H9 (cell line): ENCODE measurements around the gene SPRTN. TPM values are rescaled to one million over a fixed set of nuclear protein-coding genes. Genes with fewer than 3 reads are reported as not detected.

Experiments
- DNase-seq: peaks from one replicate; pipeline ENCODE4 v3.0.0-alpha.2; 2017
- H2AFZ ChIP-seq: one replicate; pipeline ENCODE4 v1.6.1; 2013; ENCODE audit warnings: mild to moderate bottlenecking, low read length, control low read depth, moderate library complexity
- H2AK5ac ChIP-seq: 2 replicates; pipeline ENCODE4 v1.6.1; 2013; ENCODE audit warnings: low read length, control low read depth, mixed read lengths; ENCODE audit not compliant: insufficient read length
- H2BK120ac ChIP-seq: one replicate; pipeline ENCODE4 v1.6.1; 2013; ENCODE audit warnings: low read depth, mild to moderate bottlenecking, low read length, control low read depth, inconsistent platforms; ENCODE audit not compliant: poor library complexity, severe bottlenecking
- H2BK12ac ChIP-seq: 2 replicates; pipeline ENCODE4 v1.6.1; 2013; ENCODE audit warnings: low read length, control low read depth, mixed read lengths, low read depth; ENCODE audit not compliant: insufficient read length
- H2BK15ac ChIP-seq: 2 replicates; pipeline ENCODE4 v1.6.1; 2013; ENCODE audit warnings: low read depth, low read length, control low read depth
- H2BK20ac ChIP-seq: one replicate; pipeline ENCODE4 v1.6.1; 2013; ENCODE audit warnings: low read depth, mild to moderate bottlenecking, low read length, control low read depth, inconsistent platforms; ENCODE audit not compliant: poor library complexity, severe bottlenecking
- H2BK5ac ChIP-seq: 2 replicates; pipeline ENCODE4 v1.6.1; 2013; ENCODE audit warnings: low read length, control low read depth, mixed read lengths; ENCODE audit not compliant: insufficient read length
- H3K14ac ChIP-seq: 2 replicates; pipeline ENCODE4 v1.6.1; 2013; ENCODE audit warnings: low read length, control low read depth; ENCODE audit not compliant: insufficient read depth
- H3K18ac ChIP-seq: 2 replicates; pipeline ENCODE4 v1.6.1; 2013; ENCODE audit warnings: low read depth, mild to moderate bottlenecking, mixed read lengths, low read length, control low read depth; ENCODE audit not compliant: insufficient read length
- H3K23ac ChIP-seq: 2 replicates; pipeline ENCODE4 v1.6.1; 2013; ENCODE audit warnings: low read length, control low read depth, mixed read lengths, low read depth; ENCODE audit not compliant: insufficient read length
- H3K23me2 ChIP-seq: 2 replicates; pipeline ENCODE4 v1.6.1; 2013; ENCODE audit warnings: low read depth, mild to moderate bottlenecking, mixed read lengths, low read length, control low read depth; ENCODE audit not compliant: insufficient read length, poor library complexity, severe bottlenecking
- H3K27ac ChIP-seq: 2 replicates; pipeline ENCODE4 v1.5.1; 2013; ENCODE audit warnings: low read length, control low read depth, mixed read lengths, low read depth; ENCODE audit not compliant: insufficient read length
- H3K27me3 ChIP-seq: 2 replicates; pipeline ENCODE4 v1.6.1; 2013; ENCODE audit warnings: low read length, control low read depth, inconsistent platforms; ENCODE audit not compliant: insufficient read depth
- H3K4ac ChIP-seq: 2 replicates; pipeline ENCODE4 v1.6.1; 2013; ENCODE audit warnings: low read depth, mild to moderate bottlenecking, control low read depth, inconsistent platforms, low read length, moderate library complexity
- H3K4me1 ChIP-seq: 2 replicates; pipeline ENCODE4 v1.6.1; 2013; ENCODE audit warnings: low read length, control low read depth, inconsistent platforms; ENCODE audit not compliant: insufficient read depth
- H3K4me2 ChIP-seq: 2 replicates; pipeline ENCODE4 v1.6.1; 2013; ENCODE audit warnings: low read length, control low read depth, mixed read lengths; ENCODE audit not compliant: insufficient read length, insufficient read depth
- H3K56ac ChIP-seq: 2 replicates; pipeline ENCODE4 v1.6.1; 2013; ENCODE audit warnings: low read depth, mild to moderate bottlenecking, mixed read lengths, low read length, control low read depth; ENCODE audit not compliant: insufficient read length
- H3K79me1 ChIP-seq: 2 replicates; pipeline ENCODE4 v1.6.1; 2013; ENCODE audit warnings: low read depth, mild to moderate bottlenecking, moderate library complexity, low read length, control low read depth, inconsistent platforms; ENCODE audit not compliant: insufficient read depth, poor library complexity, severe bottlenecking
- H3K79me2 ChIP-seq: 2 replicates; pipeline ENCODE4 v1.6.1; 2013; ENCODE audit warnings: low read length, control low read depth, inconsistent platforms; ENCODE audit not compliant: insufficient read depth
- H3K9ac ChIP-seq: 2 replicates; pipeline ENCODE4 v1.6.1; 2013; ENCODE audit warnings: low read length, control low read depth, mixed read lengths; ENCODE audit not compliant: insufficient read length; ENCODE audit errors: extremely low read depth
- H3K9me3 ChIP-seq: one replicate; pipeline ENCODE4 v1.6.1; 2013; ENCODE audit warnings: low read depth, low read length, inconsistent platforms; ENCODE audit not compliant: control insufficient read depth
- H3T11ph ChIP-seq: one replicate; pipeline ENCODE4 v1.6.1; 2013; ENCODE audit warnings: mild to moderate bottlenecking, low read length, control low read depth, inconsistent platforms
- H4K20me1 ChIP-seq: one replicate; pipeline ENCODE4 v1.6.1; 2013; ENCODE audit not compliant: control insufficient read depth, insufficient read length, insufficient read depth
- H4K5ac ChIP-seq: 2 replicates; pipeline ENCODE4 v1.6.1; 2013; ENCODE audit warnings: low read depth, mild to moderate bottlenecking, mixed read lengths, low read length, control low read depth; ENCODE audit not compliant: insufficient read length
- H4K8ac ChIP-seq: replicated peaks from 2 replicates; pipeline ENCODE4 v1.6.1; 2013; ENCODE audit warnings: low read length, control low read depth, mixed read lengths, low read depth; ENCODE audit not compliant: insufficient read length
- H4K91ac ChIP-seq: 2 replicates; pipeline ENCODE4 v1.6.1; 2013; ENCODE audit warnings: low read depth, mild to moderate bottlenecking, moderate library complexity, mixed read lengths, low read length, control low read depth; ENCODE audit not compliant: insufficient read length
- H3K27ac Mint-ChIP-seq, 3 experiments: 2 replicates in 2 of 3; 3 replicates in 1 of 3; pipeline ENCODE4 v1.8.0; 2020 to 2021; ENCODE audit warnings: mixed read lengths in 3 of 3, mild to moderate bottlenecking in 1 of 3, moderate library complexity in 1 of 3
- H3K27me3 Mint-ChIP-seq: 2 replicates; pipeline ENCODE4 v1.8.0; 2021; ENCODE audit warnings: low read depth, mild to moderate bottlenecking, moderate library complexity, mixed read lengths
- H3K36me3 Mint-ChIP-seq, 3 experiments: 2 replicates in 2 of 3; 3 replicates in 1 of 3; pipeline ENCODE4 v1.8.0; 2020 to 2021; ENCODE audit warnings: low read depth in 3 of 3, mixed read lengths in 3 of 3; ENCODE audit not compliant: insufficient read depth in 1 of 3
- H3K4me1 Mint-ChIP-seq, 2 experiments: 2 replicates each; pipeline ENCODE4 v1.8.0; 2020; ENCODE audit warnings: mixed read lengths in 2 of 2
- H3K4me3 Mint-ChIP-seq, 2 experiments: 2 replicates in 1 of 2; 3 replicates in 1 of 2; pipeline ENCODE4 v1.8.0; 2020 to 2021; ENCODE audit warnings: mild to moderate bottlenecking in 2 of 2, mixed read lengths in 2 of 2, moderate library complexity in 1 of 2
- H3K9me3 Mint-ChIP-seq, 2 experiments: 2 replicates in 1 of 2; 3 replicates in 1 of 2; pipeline ENCODE4 v1.8.0; 2020; ENCODE audit warnings: mild to moderate bottlenecking in 2 of 2, mixed read lengths in 2 of 2, moderate library complexity in 1 of 2
- WGBS: extraction: QIAGEN DNeasy Blood & Tissue Kit; methylation state at CpG from one replicate; pipeline ENCODE4 v1.1.7; 2013; ENCODE audit warnings: missing lambda C conversion rate, low lambda C conversion rate, mixed read lengths; ENCODE audit not compliant: insufficient read length; ENCODE audit errors: extremely low coverage; 5-methylcytosine and 5-hydroxymethylcytosine counted together
- total RNA-seq: library from RNA; stranded (reverse); gene quantifications from 2 replicates; pipeline ENCODE4 v1.2.1, GENCODE V29; 2021
- TF ChIP-seq, protein P1 (sequence below): fragments of 200-600 bp; sonication (generic); conservative IDR thresholded peaks from 3 replicates; pipeline ENCODE4 v1.8.0; 2021; ENCODE audit warnings: antibody characterized with exemption, mild to moderate bottlenecking

Gene SPRTN
- total RNA-seq, 1 experiment from 2014 or later: 14.8 TPM

DNA sequence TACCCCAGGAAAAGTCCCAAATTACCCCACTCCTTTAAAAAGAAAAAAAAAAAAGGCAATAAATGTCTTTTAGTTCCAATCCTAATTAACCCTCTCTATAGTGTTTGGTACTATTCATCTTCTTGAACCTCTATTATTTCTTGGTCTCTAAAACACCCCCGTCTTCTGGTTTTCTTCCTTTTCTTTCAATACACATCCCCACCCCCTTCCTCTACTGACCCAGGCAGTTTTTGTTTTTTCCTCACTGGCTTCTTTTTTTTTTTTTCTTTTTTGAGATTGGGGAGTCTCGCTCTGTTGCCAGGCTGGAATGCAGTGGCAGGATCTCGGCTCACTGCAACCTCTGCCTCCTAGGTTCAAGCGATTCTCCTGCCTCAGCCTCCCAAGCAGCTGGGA, 57.9 kb downstream of the SPRTN start:
- TF ChIP-seq, protein P1, sequence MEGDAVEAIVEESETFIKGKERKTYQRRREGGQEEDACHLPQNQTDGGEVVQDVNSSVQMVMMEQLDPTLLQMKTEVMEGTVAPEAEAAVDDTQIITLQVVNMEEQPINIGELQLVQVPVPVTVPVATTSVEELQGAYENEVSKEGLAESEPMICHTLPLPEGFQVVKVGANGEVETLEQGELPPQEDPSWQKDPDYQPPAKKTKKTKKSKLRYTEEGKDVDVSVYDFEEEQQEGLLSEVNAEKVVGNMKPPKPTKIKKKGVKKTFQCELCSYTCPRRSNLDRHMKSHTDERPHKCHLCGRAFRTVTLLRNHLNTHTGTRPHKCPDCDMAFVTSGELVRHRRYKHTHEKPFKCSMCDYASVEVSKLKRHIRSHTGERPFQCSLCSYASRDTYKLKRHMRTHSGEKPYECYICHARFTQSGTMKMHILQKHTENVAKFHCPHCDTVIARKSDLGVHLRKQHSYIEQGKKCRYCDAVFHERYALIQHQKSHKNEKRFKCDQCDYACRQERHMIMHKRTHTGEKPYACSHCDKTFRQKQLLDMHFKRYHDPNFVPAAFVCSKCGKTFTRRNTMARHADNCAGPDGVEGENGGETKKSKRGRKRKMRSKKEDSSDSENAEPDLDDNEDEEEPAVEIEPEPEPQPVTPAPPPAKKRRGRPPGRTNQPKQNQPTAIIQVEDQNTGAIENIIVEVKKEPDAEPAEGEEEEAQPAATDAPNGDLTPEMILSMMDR: no peak
- H3K4ac ChIP-seq: no peak overlapping the region
- no peak for DNase-seq
- H2BK15ac ChIP-seq: no peak overlapping the region
- no peak overlapping the region for H2BK5ac ChIP-seq
- H3K27me3 ChIP-seq: no peaks in the 10 kb centered on the region
- H4K91ac ChIP-seq: no peak overlapping the region
- no peak overlapping the region for H2AFZ ChIP-seq
- H3K23me2 ChIP-seq: no peaks in the 10 kb centered on the region
- H3K4me1 ChIP-seq: peaks cover 7% of the 10 kb centered on the region; the same call in 1 of the 2 replicates
- no peak overlapping the region for H3K56ac ChIP-seq
- peak overlapping the region in 2 of 3 experiments; percentile 50 to 83; a peak in 2 of 7 replicates for H3K27ac Mint-ChIP-seq
- H4K5ac ChIP-seq: no peak overlapping the region
- no peaks in the 10 kb centered on the region for H3K79me2 ChIP-seq
- H3K4me1 Mint-ChIP-seq: peaks cover 7 to 10% of the 10 kb centered on the region in 2 experiments; a peak in 3 of 4 replicates
- no peak overlapping the region for H2AK5ac ChIP-seq
- H4K8ac ChIP-seq: no peak overlapping the region
- no peak overlapping the region for H3K9ac ChIP-seq
- no peaks in the 10 kb centered on the region for H3K36me3 Mint-ChIP-seq
- no CpG with 5 or more reads among the region's 4 CpGs for WGBS
- H3K14ac ChIP-seq: no peak overlapping the region
- H3K27me3 Mint-ChIP-seq: no peaks in the 10 kb centered on the region
- H3K23ac ChIP-seq: no peak overlapping the region
- H3K9me3 ChIP-seq: no peaks in the 10 kb centered on the region
- H2BK120ac ChIP-seq: no peak overlapping the region
- H3K18ac ChIP-seq: no peak overlapping the region
- H4K20me1 ChIP-seq: no peaks in the 10 kb centered on the region
- H3K79me1 ChIP-seq: no peaks in the 10 kb centered on the region
- no peak overlapping the region for H3K27ac ChIP-seq
- H3K9me3 Mint-ChIP-seq: no peaks in the 10 kb centered on the region
- no peak overlapping the region for H3K4me3 Mint-ChIP-seq
- no peak overlapping the region for H2BK20ac ChIP-seq
- no peak overlapping the region for H3T11ph ChIP-seq
- H3K4me2 ChIP-seq: no peak overlapping the region
- H2BK12ac ChIP-seq: no peak overlapping the region
